T follicular helper cell (primary cell): ENCODE data around the gene GNPTG.

ENCODE experiments used
- DNase-seq: peaks from one replicate; pipeline ENCODE4 v3.0.0-alpha.2; 2020; ENCODE audit warnings: low read depth

The GNPTG gene

GRCh38 chr16:1333854-1334700, 17.7 kb upstream of the GNPTG start:
- DNase-seq = no peak

GRCh38 chr16:1334739-1335138, 17.0 kb upstream of the GNPTG start:
- no peak for DNase-seq

- DNase-seq = no peak
These were observed 16.3 kb upstream of the GNPTG start for GRCh38 chr16:1335211-1335971.

GRCh38 chr16:1335996-1336395, 15.7 kb upstream of the GNPTG start:
- DNase-seq = no peak

- no peak for DNase-seq
These were observed 15.1 kb upstream of the GNPTG start for GRCh38 chr16:1336619-1337018.

- no peak for DNase-seq
These were observed 14.2 kb upstream of the GNPTG start for GRCh38 chr16:1337486-1337885.

- DNase-seq = no peak
These were observed 13.5 kb upstream of the GNPTG start for GRCh38 chr16:1338119-1338730.

GRCh38 chr16:1338855-1339675, 12.7 kb upstream of the GNPTG start:
- no peak for DNase-seq

GRCh38 chr16:1340730-1341494, 10.8 kb upstream of the GNPTG start:
- no peak for DNase-seq

GRCh38 chr16:1341495-1342420, 10.0 kb upstream of the GNPTG start:
- DNase-seq = no peak

GRCh38 chr16:1342526-1343427, 9.0 kb upstream of the GNPTG start:
- peak; percentile 97 for DNase-seq

- no peak for DNase-seq
These were observed 8.1 kb upstream of the GNPTG start for GRCh38 chr16:1343428-1344242.

- no peak for DNase-seq
These were observed 7.2 kb upstream of the GNPTG start for GRCh38 chr16:1344499-1344898.

GRCh38 chr16:1345087-1345486, 6.6 kb upstream of the GNPTG start:
- no peak for DNase-seq

GRCh38 chr16:1345651-1346421, 5.9 kb upstream of the GNPTG start:
- no peak for DNase-seq

GRCh38 chr16:1346422-1347285, 5.1 kb upstream of the GNPTG start:
- DNase-seq = no peak
